GM20000 (cell line): ENCODE data around the gene PCDHA11.
"Not testable (repeated sequence)": the region's sequence is repeated elsewhere in the genome, so short reads cannot be mapped to it uniquely, and the experiment has no call there.

Experiments
- DNase-seq: peaks from one replicate; pipeline ENCODE4 v3.0.0; 2012; ENCODE audit warnings: low spot score
- CTCF ChIP-seq: IDR thresholded peaks from 2 replicates; pipeline ENCODE4 v1.5.1; 2012; ENCODE audit warnings: mild to moderate bottlenecking, control low read depth; ENCODE audit errors: extremely low read depth, missing control alignments

The PCDHA11 gene

GRCh38 chr5:140828362-140828737 lies 40.4 kb upstream of the PCDHA11 start:
- TF ChIP-seq CTCF, result no peak
- no peak for DNase-seq

- DNase-seq, result not testable (repeated sequence)
Observed at GRCh38 chr5:140829511-140830501, 39.0 kb upstream of the PCDHA11 start.

- DNase-seq, result no peak
- no peak for TF ChIP-seq CTCF
Observed at GRCh38 chr5:140833993-140834392, 34.8 kb upstream of the PCDHA11 start, which contains the start of gene PCDHA7. Gene PCDHA7 (plus strand): TSS chr5:140834269. CDS start chr5:140834384, 115 bp downstream.

GRCh38 chr5:140834439-140835008 lies 34.2 kb upstream of the PCDHA11 start:
- not testable (repeated sequence) for DNase-seq

- no peak for TF ChIP-seq CTCF
- DNase-seq, result no peak
Observed at GRCh38 chr5:140835622-140836510, 32.9 kb upstream of the PCDHA11 start.

GRCh38 chr5:140840978-140841962 lies 27.5 kb upstream of the PCDHA11 start, which contains the start of gene PCDHA8:
Gene PCDHA8 (plus strand): TSS chr5:140841187. CDS start chr5:140841322, 135 bp downstream.
- TF ChIP-seq CTCF, result no peak
- DNase-seq, result no peak

- no peak for DNase-seq
- TF ChIP-seq CTCF, result no peak
Observed at GRCh38 chr5:140842798-140843733, 25.7 kb upstream of the PCDHA11 start.

- DNase-seq, result not testable (repeated sequence)
Observed at GRCh38 chr5:140848139-140849102, 20.3 kb upstream of the PCDHA11 start, which contains the start of gene PCDHA9. Gene PCDHA9 (plus strand): TSS chr5:140848382. CDS start chr5:140848496, 114 bp downstream.

GRCh38 chr5:140849831-140850634 lies 18.7 kb upstream of the PCDHA11 start:
- not testable (repeated sequence) for DNase-seq
